ENCODE data around the gene COL4A4. TPM values are rescaled to one million over a fixed set of nuclear protein-coding genes. Genes with fewer than 3 reads are reported as not detected.

Gene COL4A4
- total and polyA plus RNA-seq, 2 of the 4 experiments (the other 2 are of a cell fraction): 0.02 TPM; not detected in 1

- TF ChIP-seq ELK1 (IDR thresholded peaks at IDR 0.05; ENCODE audit: borderline replicate concordance, low read depth, low read length) (no peak), SMC3 (IDR thresholded peaks at IDR 0.05; ENCODE audit: low read depth, low read length) (no peak), NFE2L2 (IDR thresholded peaks at IDR 0.05; ENCODE audit: low read depth, low read length) (no peak)
Measured at GRCh38 chr2:226979004-226979403, 185.0 kb downstream of the COL4A4 start (continued).

- no peak for ATAC-seq (ENCODE audit: low read depth)
- H2BK20ac ChIP-seq (ENCODE audit: low read depth, low read length): no peak overlapping the region
- no peak overlapping the region for H2BK120ac ChIP-seq (ENCODE audit: low read depth, low read length)
- H2BK5ac ChIP-seq (ENCODE audit: low read depth, low read length, poor library complexity, severe bottlenecking): no peak overlapping the region
- no peak overlapping the region for H3K14ac ChIP-seq (replicated peaks; ENCODE audit: low read depth, low read length)
- in situ Hi-C loops (cut with MboI; ENCODE audit: low sequenced_read_pairs) (loop anchor here (25.0 kb wide), 2 partner anchors 791 to 1116 kb away; no protein-coding TSS in a partner anchor), dilution Hi-C loops (cut with HindIII; ENCODE audit: low sequenced_read_pairs, unreplicated experiment) (no loop called here), intact Hi-C loops (cut with micrococcal nuclease) (no loop called here)
- no peaks in the 10 kb centered on the region for H3K9me3 ChIP-seq (ENCODE audit: control insufficient read depth, insufficient read depth, low read length)
- no peak overlapping the region for H3K4ac ChIP-seq (ENCODE audit: low read depth, low read length)
- no peak overlapping the region for H3K18ac ChIP-seq (ENCODE audit: low read depth, low read length)
- no peak overlapping the region for H3K27ac ChIP-seq (ENCODE audit: insufficient read depth, low read length)
- no peak for DNase-seq
- ChIA-PET CTCF (interaction anchor here (0.6 kb wide), 2 partner anchors 158 to 1219 kb away, joined by 3 to 4 read pairs; no protein-coding TSS in a partner anchor), POLR2A (ENCODE audit: unreplicated experiment) (no interaction called here)
- H2AK9ac ChIP-seq (replicated peaks; ENCODE audit: low read depth, low read length, poor library complexity): no peak overlapping the region
- peak overlapping the region; percentile 34; the same call in 1 of the 3 replicates for H2BK15ac ChIP-seq (ENCODE audit: low read depth, low read length)
- no peak overlapping the region for H3K4me2 ChIP-seq (ENCODE audit: low read depth, low read length)
- H3K36me3 ChIP-seq (ENCODE audit: control insufficient read depth, insufficient read depth, low read length): peaks cover 2% of the 10 kb centered on the region; the same call in 1 of the 2 replicates
- no peaks in the 10 kb centered on the region for H3K27me3 ChIP-seq (ENCODE audit: control insufficient read depth, insufficient read depth, low read length)
- no peak overlapping the region for H4K5ac ChIP-seq (ENCODE audit: low read depth, low read length)
- peaks cover 0 to 4% of the 10 kb centered on the region in 2 experiments; a peak in 1 of 4 replicates for H3K79me1 ChIP-seq (ENCODE audit: low read depth in 1 of 2, low read length in 2 of 2)
- WGBS, 2 experiments (ENCODE audit: extremely low coverage in 2 of 2, insufficient read length in 1 of 2): 100% methylated on average over 4 of the region's 7 CpGs; no CpG with 5 or more reads in 1 of the 2 experiments
- H3K4me1 ChIP-seq (ENCODE audit: control insufficient read depth, insufficient read depth, low read length): peaks cover 5% of the 10 kb centered on the region; the same call in 1 of the 2 replicates
- H4K8ac ChIP-seq (ENCODE audit: low read depth in 2 of 2, low read length in 2 of 2): no peak overlapping the region
- H3K9ac ChIP-seq (ENCODE audit: low read depth, low read length): no peak overlapping the region
- H2AK5ac ChIP-seq (ENCODE audit: low read depth, low read length): peak overlapping the region; percentile 2; the same call in 1 of the 2 replicates
- H3K4me3 ChIP-seq (ENCODE audit: insufficient read depth, low read depth, low read length): no peak overlapping the region
- H4K20me1 ChIP-seq (ENCODE audit: insufficient read depth, low read length): no peaks in the 10 kb centered on the region
- H3K56ac ChIP-seq (ENCODE audit: extremely low read depth, insufficient read depth, low read length): no peak overlapping the region
- H3K23ac ChIP-seq (ENCODE audit: low read depth, low read length): no peak overlapping the region; the same call in 1 of the 2 replicates
- H3K9me1 ChIP-seq (ENCODE audit: insufficient read depth, low read length): no peaks in the 10 kb centered on the region
- no TSS peak for BruUV-seq (replicated peaks)
- no peak overlapping the region for H4K91ac ChIP-seq (ENCODE audit: insufficient read depth, low read depth, low read length)
- H2AFZ ChIP-seq (replicated peaks; ENCODE audit: low read length, poor library complexity): no peak overlapping the region
- TF ChIP-seq FOS (IDR thresholded peaks at IDR 0.05; ENCODE audit: low read depth, low read length) (no peak), CTCF (conservative IDR thresholded peaks at IDR 0.05; ENCODE audit: low read depth, low read length) (no peak), POLR2A (IDR thresholded peaks at IDR 0.05; ENCODE audit: low read depth, low read length) (no peak), CEBPB (IDR thresholded peaks at IDR 0.05; ENCODE audit: low read depth, low read length) (no peak), MXI1 (IDR thresholded peaks at IDR 0.05; ENCODE audit: borderline replicate concordance, low read depth, low read length) (no peak), RFX5 (IDR thresholded peaks at IDR 0.05; ENCODE audit: low read depth, low read length) (no peak), SMC3 (IDR thresholded peaks at IDR 0.05; ENCODE audit: low read depth, low read length) (no peak), MAZ (IDR thresholded peaks at IDR 0.05; ENCODE audit: borderline replicate concordance, low read depth, low read length) (no peak), ELK1 (IDR thresholded peaks at IDR 0.05; ENCODE audit: borderline replicate concordance, low read depth, low read length) (no peak), NFE2L2 (IDR thresholded peaks at IDR 0.05; ENCODE audit: low read depth, low read length) (no peak), CHD1 (IDR thresholded peaks at IDR 0.05; ENCODE audit: low read depth, low read length) (no peak)
Measured at GRCh38 chr2:226978300-226978699, 185.7 kb downstream of the COL4A4 start.
